ENCODE data around the gene MITF.

DNA sequence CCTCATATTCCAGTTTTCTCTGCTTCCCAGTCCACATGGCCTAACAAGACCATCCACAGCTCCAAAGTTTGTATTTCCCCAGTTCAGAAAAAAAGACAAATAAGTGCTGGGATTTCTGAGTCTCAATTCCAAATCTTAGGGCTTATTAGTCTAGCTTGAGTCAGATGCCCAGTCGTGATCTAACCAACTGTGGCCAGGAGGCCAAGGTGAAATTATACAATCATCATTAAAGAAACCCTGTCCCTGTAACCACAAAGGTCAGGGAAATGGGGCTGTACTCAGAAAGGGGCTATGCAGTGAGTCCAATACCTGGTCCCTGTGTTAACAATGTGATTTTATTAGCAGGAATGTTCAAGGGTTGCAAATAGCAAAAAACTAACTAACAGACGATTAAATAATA is 40.5 kb upstream of the MITF start:
- no peak for TF ChIP-seq EZH2 (IDR thresholded peaks at IDR 0.05; ENCODE audit: insufficient read depth, low read length)
- TF ChIP-seq, protein P1, sequence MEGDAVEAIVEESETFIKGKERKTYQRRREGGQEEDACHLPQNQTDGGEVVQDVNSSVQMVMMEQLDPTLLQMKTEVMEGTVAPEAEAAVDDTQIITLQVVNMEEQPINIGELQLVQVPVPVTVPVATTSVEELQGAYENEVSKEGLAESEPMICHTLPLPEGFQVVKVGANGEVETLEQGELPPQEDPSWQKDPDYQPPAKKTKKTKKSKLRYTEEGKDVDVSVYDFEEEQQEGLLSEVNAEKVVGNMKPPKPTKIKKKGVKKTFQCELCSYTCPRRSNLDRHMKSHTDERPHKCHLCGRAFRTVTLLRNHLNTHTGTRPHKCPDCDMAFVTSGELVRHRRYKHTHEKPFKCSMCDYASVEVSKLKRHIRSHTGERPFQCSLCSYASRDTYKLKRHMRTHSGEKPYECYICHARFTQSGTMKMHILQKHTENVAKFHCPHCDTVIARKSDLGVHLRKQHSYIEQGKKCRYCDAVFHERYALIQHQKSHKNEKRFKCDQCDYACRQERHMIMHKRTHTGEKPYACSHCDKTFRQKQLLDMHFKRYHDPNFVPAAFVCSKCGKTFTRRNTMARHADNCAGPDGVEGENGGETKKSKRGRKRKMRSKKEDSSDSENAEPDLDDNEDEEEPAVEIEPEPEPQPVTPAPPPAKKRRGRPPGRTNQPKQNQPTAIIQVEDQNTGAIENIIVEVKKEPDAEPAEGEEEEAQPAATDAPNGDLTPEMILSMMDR (IDR thresholded peaks at IDR 0.05; ENCODE audit: insufficient read depth, low read depth, low read length), result no peak
